Right lobe of liver (tissue), 6 donors: ENCODE data around the gene MON2. TPM values are rescaled to one million over a fixed set of nuclear protein-coding genes. Genes with fewer than 3 reads are reported as not detected.

Experiments
- ATAC-seq, 4 donors: fragments of 200-7000 bp; cut with Tn5 transposase; one replicate each; pipeline ENCODE4 v1.9.1; 2020; ENCODE audit warnings: mild to moderate bottlenecking in 4 of 4, moderate library complexity in 4 of 4
- DNase-seq, 3 donors: peaks; one replicate each; pipeline ENCODE4 v3.0.0-alpha.2; 2020
- H3K27ac ChIP-seq, 3 donors: fragments of 200-600 bp; one replicate each; pipeline ENCODE4 v1.8.0; 2022
- H3K27me3 ChIP-seq, 2 donors: fragments of 200-600 bp; one replicate each; pipeline ENCODE4 v1.8.0; 2022
- H3K36me3 ChIP-seq, 4 donors: fragments of 200-600 bp; sonication (generic) in 1 of 4; one replicate each; pipeline versions ENCODE4 v1.5.1 to v1.8.0; 2017 to 2022; ENCODE audit warnings: control low read depth in 1 of 4
- H3K4me1 ChIP-seq, 4 donors: fragments of 200-600 bp; sonication (generic) in 1 of 4; one replicate each; pipeline versions ENCODE4 v1.5.1 to v1.8.0; 2017 to 2022; ENCODE audit warnings: control low read depth in 1 of 4
- H3K4me3 ChIP-seq, 3 donors: fragments of 200-600 bp; one replicate each; pipeline ENCODE4 v1.8.0; 2022
- H3K9me3 ChIP-seq, 4 donors: fragments of 200-600 bp; sonication (generic) in 1 of 4; one replicate each; pipeline versions ENCODE4 v1.5.1 to v1.8.0; 2017 to 2022; ENCODE audit warnings: control low read depth in 1 of 4
- CTCF ChIP-seq, 4 donors: fragments of 200-600 bp in 3 of 4; fragments of 450-650 bp in 1 of 4; IDR thresholded peaks; one replicate each; pipeline versions ENCODE4 v1.5.1 to v1.8.0; 2016 to 2022; ENCODE audit warnings: antibody characterized with exemption in 4 of 4, mild to moderate bottlenecking in 2 of 4
- POLR2A ChIP-seq: fragments of 450-650 bp; IDR thresholded peaks from one replicate; pipeline ENCODE4 v1.6.1; 2017; ENCODE audit warnings: antibody characterized with exemption, mild to moderate bottlenecking
- WGBS: methylation state at CpG from one replicate; pipeline ENCODE4 v1.1.6; 2018; ENCODE audit warnings: low coverage, low lambda C conversion rate; ENCODE audit not compliant: insufficient coverage; ENCODE audit errors: missing lambda C conversion rate; 5-methylcytosine and 5-hydroxymethylcytosine counted together
- intact Hi-C, 2 donors: fragments of 100-400 bp; cut with DNase I; formaldehyde crosslinking; loops; one replicate each; pipeline versions ENCODE4 v1.11.2 to v1.14.1; 2022
- total RNA-seq, 6 experiments: library from RNA; depleted of rRNA in 2 of 6; stranded (reverse); fragments of >200 nt in 2 of 6; fragmentation: NEBNext Ultra II Directional in 3 of 6; extraction: Animal tissue kit (Norgen Biotek cat#: 25700) in 3 of 6; gene quantifications; one replicate each; pipeline versions ENCODE4 v1.1.0 to v1.2.4, GENCODE V29; 2016 to 2023
- donor health status: DM: no; HTN: yes; CAD: no.
- donor health status: DM: no; HTN: no; CAD: no.
- donor health status: DM: no; HTN: no; CAD: no.
- donor health status: DM: no; HTN: yes; CAD: no.
- donor health status: DM: no; HTN: yes; CAD: no.

MON2 gene
- total RNA-seq, 6 experiments from 2014 or later, result 26.6 to 37.4 (median 30.5) TPM

GRCh38 chr12:62598846-62599245 lies 132.2 kb downstream of the MON2 start:
- Histone ChIP-seq H3K27ac (no peak overlapping the region), H3K9me3 (no peaks in the 10 kb centered on the region), H3K27me3 (no peaks in the 10 kb centered on the region), H3K4me1 (peaks cover 0 to 6% (median 2%) of the 10 kb centered on the region in 4 donors), H3K36me3 (no peaks in the 10 kb centered on the region), H3K4me3 (no peak overlapping the region)
- WGBS, result 84% methylated on average over 3 of the region's 3 CpGs
- intact Hi-C loops, result no loop called here
- TF ChIP-seq POLR2A (no peak), CTCF (IDR thresholded peaks at IDR 0.05) (no peak)
- ATAC-seq, result no peak
- no peak for DNase-seq

- Histone ChIP-seq H3K27me3 (no peaks in the 10 kb centered on the region), H3K4me1 (peaks cover 0 to 10% (median 3%) of the 10 kb centered on the region in 4 donors), H3K36me3 (no peaks in the 10 kb centered on the region), H3K9me3 (no peaks in the 10 kb centered on the region), H3K4me3 (no peak overlapping the region), H3K27ac (no peak overlapping the region)
- ATAC-seq (no peak), DNase-seq (no peak)
- intact Hi-C loops, result no loop called here
- WGBS, result 88% methylated on average over 5 of the region's 5 CpGs
- TF ChIP-seq CTCF (IDR thresholded peaks at IDR 0.05) (no peak), POLR2A (no peak)
Observed at GRCh38 chr12:62599854-62600437, 133.3 kb downstream of the MON2 start.

DNA sequence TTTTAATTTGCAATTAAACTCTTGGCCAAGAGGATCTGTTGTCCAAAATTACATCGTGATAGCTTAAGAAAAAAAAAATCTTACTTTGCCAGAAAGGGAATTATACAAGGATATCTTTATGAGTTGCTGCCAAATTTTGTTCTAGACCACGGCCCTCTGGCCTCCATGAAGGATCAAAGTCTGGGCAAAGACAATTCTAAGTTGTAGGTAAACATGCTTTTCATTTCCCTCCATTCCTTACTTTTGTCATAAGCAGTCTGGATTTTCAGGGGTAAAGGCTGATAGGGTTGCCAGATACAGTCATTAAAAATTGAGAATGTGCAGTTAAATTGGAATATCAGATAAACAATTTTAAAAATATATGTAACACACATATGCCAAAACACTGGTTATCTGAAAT lies 135.1 kb downstream of the MON2 start:
- Histone ChIP-seq H3K27ac (peak overlapping the region; percentile 97 to 100 (median 99)), H3K4me3 (peak overlapping the region; percentile 66 to 82 (median 76)), H3K9me3 (no peaks in the 10 kb centered on the region), H3K27me3 (no peaks in the 10 kb centered on the region), H3K4me1 (peaks cover 0 to 10% (median 3%) of the 10 kb centered on the region in 4 donors), H3K36me3 (no peaks in the 10 kb centered on the region)
- ATAC-seq, result no peak
- 5% methylated on average over 2 of the region's 2 CpGs for WGBS
- intact Hi-C loops, result no loop called here
- TF ChIP-seq POLR2A (no peak), CTCF (IDR thresholded peaks at IDR 0.05) (no peak)
- no peak for DNase-seq

DNA sequence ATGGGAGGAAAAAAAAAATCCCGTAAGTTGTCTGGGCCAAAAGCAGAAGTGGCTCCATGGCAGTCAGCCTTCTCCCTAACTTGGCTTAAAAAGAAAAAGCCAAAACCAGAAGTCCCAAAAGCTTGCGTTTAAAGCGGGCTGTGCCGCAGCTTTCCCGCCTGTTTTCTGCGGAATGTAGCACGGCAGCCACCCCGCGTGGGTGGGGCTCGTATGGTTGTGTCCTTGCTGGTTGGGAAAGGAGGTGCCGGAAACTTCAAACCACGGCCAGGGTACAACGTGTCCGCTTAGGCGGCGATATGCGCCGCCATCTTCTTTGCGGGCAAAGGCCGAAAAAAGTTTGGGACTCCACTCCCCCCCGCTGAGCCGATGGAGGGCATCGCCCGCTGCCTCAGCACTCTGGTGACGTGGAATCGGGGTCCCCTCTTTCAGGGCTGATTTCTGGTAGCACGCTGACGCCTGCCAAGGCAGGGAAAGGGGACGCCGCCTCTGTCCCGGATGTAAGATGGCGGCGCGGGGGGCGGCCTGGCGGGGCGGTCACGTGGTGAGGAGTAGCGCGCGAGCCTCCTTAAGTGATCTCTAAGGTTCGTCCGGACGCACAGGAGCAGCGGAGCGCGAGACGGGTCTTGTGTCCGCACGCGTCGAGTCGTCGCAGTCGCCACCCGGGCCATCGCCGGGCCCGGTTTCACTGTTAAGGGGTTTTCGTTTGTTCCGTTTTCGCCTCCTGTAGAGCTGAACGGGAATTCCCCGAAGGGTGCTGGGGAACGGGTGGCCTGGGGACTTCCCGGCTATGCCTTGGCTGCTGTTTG lies 135.8 kb downstream of the MON2 start:
- DNase-seq, result peak; percentile 88 to 93 (median 91)
- ATAC-seq, result peak; percentile 76 to 86 (median 82)
- Histone ChIP-seq H3K4me1 (peaks cover 0 to 9% (median 3%) of the 10 kb centered on the region in 4 donors), H3K9me3 (no peaks in the 10 kb centered on the region), H3K27ac (peak overlapping the region; percentile 97 to 100 (median 99)), H3K27me3 (no peaks in the 10 kb centered on the region), H3K4me3 (peak overlapping the region; percentile 66 to 82 (median 76)), H3K36me3 (no peaks in the 10 kb centered on the region)
- intact Hi-C loops, result no loop called here
- no peak for TF ChIP-seq POLR2A
- no peak for TF ChIP-seq CTCF (IDR thresholded peaks at IDR 0.05)
- WGBS, result under 1% methylated on average over 20 of the region's 66 CpGs
